NCI-H510A (cell line): Measurements from ENCODE around the gene WFIKKN1.

Source experiments
- DNase-seq: peaks from one replicate; lab custom pipeline; 2025; lab: John Stamatoyannopoulos, UW

Gene WFIKKN1

GRCh38 chr16:657487-657886 lies 26.7 kb downstream of the WFIKKN1 start:
- DNase-seq = no peak

GRCh38 chr16:658679-659571 lies 28.1 kb downstream of the WFIKKN1 start:
- no peak for DNase-seq

GRCh38 chr16:659618-660017 lies 28.8 kb downstream of the WFIKKN1 start:
- no peak for DNase-seq

- DNase-seq = no peak
These were observed 29.3 kb downstream of the WFIKKN1 start for GRCh38 chr16:660132-660458.

- no peak for DNase-seq
These were observed 29.8 kb downstream of the WFIKKN1 start for GRCh38 chr16:660459-661183.

GRCh38 chr16:661184-661821 lies 30.5 kb downstream of the WFIKKN1 start:
- no peak for DNase-seq

- no peak for DNase-seq
These were observed 31.3 kb downstream of the WFIKKN1 start for GRCh38 chr16:662095-662494.

GRCh38 chr16:662597-662996 lies 31.8 kb downstream of the WFIKKN1 start:
- DNase-seq = no peak

GRCh38 chr16:666572-666971 lies 35.8 kb downstream of the WFIKKN1 start:
- no peak for DNase-seq

- DNase-seq = no peak
These were observed 36.5 kb downstream of the WFIKKN1 start for GRCh38 chr16:667113-667779.

GRCh38 chr16:667780-668518 lies 37.2 kb downstream of the WFIKKN1 start, which contains the start of gene RHOT2:
TSS of gene RHOT2 (plus strand) at chr16:668132. CDS start at chr16:668200, 68 bp downstream.
- DNase-seq = peak; percentile 84

- no peak for DNase-seq
These were observed 37.9 kb downstream of the WFIKKN1 start for GRCh38 chr16:668519-669171.

GRCh38 chr16:669666-670065 lies 38.9 kb downstream of the WFIKKN1 start:
- DNase-seq = no peak

- DNase-seq = no peak
These were observed 39.9 kb downstream of the WFIKKN1 start for GRCh38 chr16:670485-671352.

GRCh38 chr16:671353-672131 lies 40.8 kb downstream of the WFIKKN1 start:
- DNase-seq = no peak

- DNase-seq = no peak
These were observed 41.6 kb downstream of the WFIKKN1 start for GRCh38 chr16:672371-672770.

GRCh38 chr16:672851-673250 lies 42.1 kb downstream of the WFIKKN1 start:
- DNase-seq = no peak

- no peak for DNase-seq
These were observed 42.7 kb downstream of the WFIKKN1 start for GRCh38 chr16:673399-673991.
